ENCODE measurements around the gene DNAAF5. TPM values are rescaled to one million over a fixed set of nuclear protein-coding genes. Genes with fewer than 3 reads are reported as not detected.

The DNAAF5 gene
- total RNA-seq, 2 experiments from 2014 or later: 42.6 to 58.5 TPM

- H3K4me1 ChIP-seq (ENCODE audit: insufficient read depth, low read length, poor library complexity, severe bottlenecking): no peaks in the 10 kb centered on the region
- no peaks in the 10 kb centered on the region for H3K79me2 ChIP-seq (ENCODE audit: insufficient read depth, low read depth, low read length)
- no peaks in the 10 kb centered on the region for H3K9me2 ChIP-seq (ENCODE audit: insufficient read depth, low read length)
- peaks cover 26% of the 10 kb centered on the region; the same call in 1 of the 2 replicates for H3K9me3 ChIP-seq (ENCODE audit: low read length)
- POLR2A ChIA-PET: interaction anchor here (0.7 kb wide), 1 partner anchor 178 kb away, joined by 4 read pairs; no protein-coding TSS in a partner anchor
- H3K4me2 ChIP-seq (ENCODE audit: low read length): no peak overlapping the region
- intact Hi-C loops (cut with micrococcal nuclease; ENCODE audit: unreplicated experiment): no loop called here
- BruUV-seq (replicated peaks): no TSS peak
- H4K20me1 ChIP-seq (ENCODE audit: insufficient read depth, low read length): no peaks in the 10 kb centered on the region
- no peak for DNase-seq (ENCODE audit: low spot score)
- no peak overlapping the region for H3K4me3 ChIP-seq (ENCODE audit: low read depth, low read length, poor library complexity, severe bottlenecking)
- no peak overlapping the region for H2AFZ ChIP-seq (ENCODE audit: low read length)
- TF ChIP-seq EZH2phosphoT487 (IDR thresholded peaks at IDR 0.05; ENCODE audit: borderline replicate concordance, low read depth, low read length) (no peak), CTCF (conservative IDR thresholded peaks at IDR 0.05; ENCODE audit: low read length) (no peak)
- no peak overlapping the region for H3K27ac ChIP-seq (ENCODE audit: low read depth, low read length, poor library complexity, severe bottlenecking)
- CTCF ChIA-PET (ENCODE audit: unreplicated experiment): interaction anchor here (0.6 kb wide), 1 partner anchor 516 kb away, joined by 13 read pairs; no protein-coding TSS in a partner anchor
- H3K36me3 ChIP-seq (ENCODE audit: insufficient read depth, low read length): peaks cover 95% of the 10 kb centered on the region
These were observed 45.9 kb upstream of the DNAAF5 start for GRCh38 chr7:680411-681127.

- Histone ChIP-seq H3K4me2 (ENCODE audit: low read length) (no peak overlapping the region), H3K27ac (ENCODE audit: low read depth, low read length, poor library complexity, severe bottlenecking) (no peak overlapping the region), H3K4me1 (ENCODE audit: insufficient read depth, low read length, poor library complexity, severe bottlenecking) (no peaks in the 10 kb centered on the region), H2AFZ (ENCODE audit: low read length) (no peak overlapping the region), H3K36me3 (ENCODE audit: insufficient read depth, low read length) (peaks cover 91% of the 10 kb centered on the region), H3K9me2 (ENCODE audit: insufficient read depth, low read length) (no peaks in the 10 kb centered on the region), H3K79me2 (ENCODE audit: insufficient read depth, low read depth, low read length) (no peaks in the 10 kb centered on the region), H3K4me3 (ENCODE audit: low read depth, low read length, poor library complexity, severe bottlenecking) (no peak overlapping the region), H4K20me1 (ENCODE audit: insufficient read depth, low read length) (no peaks in the 10 kb centered on the region), H3K9me3 (ENCODE audit: low read length) (peaks cover 37% of the 10 kb centered on the region)
- BruUV-seq (replicated peaks): no TSS peak
- DNase-seq (ENCODE audit: low spot score): no peak
- ChIA-PET CTCF (ENCODE audit: unreplicated experiment) (no interaction called here), POLR2A (no interaction called here)
- no peak for TF ChIP-seq CTCF (conservative IDR thresholded peaks at IDR 0.05; ENCODE audit: low read length)
- no peak for TF ChIP-seq EZH2phosphoT487 (IDR thresholded peaks at IDR 0.05; ENCODE audit: borderline replicate concordance, low read depth, low read length)
- intact Hi-C loops (cut with micrococcal nuclease; ENCODE audit: unreplicated experiment): no loop called here
These were observed 44.8 kb upstream of the DNAAF5 start for GRCh38 chr7:681551-682307.

GRCh38 chr7:682810-683209 lies 43.7 kb upstream of the DNAAF5 start:
- TF ChIP-seq CTCF (conservative IDR thresholded peaks at IDR 0.05; ENCODE audit: low read length) (no peak), EZH2phosphoT487 (IDR thresholded peaks at IDR 0.05; ENCODE audit: borderline replicate concordance, low read depth, low read length) (no peak)
- H3K9me3 ChIP-seq (ENCODE audit: low read length): peaks cover 39% of the 10 kb centered on the region
- no peak overlapping the region for H3K27ac ChIP-seq (ENCODE audit: low read depth, low read length, poor library complexity, severe bottlenecking)
- H3K9me2 ChIP-seq (ENCODE audit: insufficient read depth, low read length): no peaks in the 10 kb centered on the region
- ChIA-PET CTCF (ENCODE audit: unreplicated experiment) (no interaction called here), POLR2A (no interaction called here)
- no peak for DNase-seq (ENCODE audit: low spot score)
- BruUV-seq (replicated peaks): no TSS peak
- H3K4me2 ChIP-seq (ENCODE audit: low read length): no peak overlapping the region
- H2AFZ ChIP-seq (ENCODE audit: low read length): no peak overlapping the region
- intact Hi-C loops (cut with micrococcal nuclease; ENCODE audit: unreplicated experiment): no loop called here
- no peaks in the 10 kb centered on the region for H3K4me1 ChIP-seq (ENCODE audit: insufficient read depth, low read length, poor library complexity, severe bottlenecking)
- H4K20me1 ChIP-seq (ENCODE audit: insufficient read depth, low read length): no peaks in the 10 kb centered on the region
- H3K36me3 ChIP-seq (ENCODE audit: insufficient read depth, low read length): peaks cover 85% of the 10 kb centered on the region
- no peaks in the 10 kb centered on the region for H3K79me2 ChIP-seq (ENCODE audit: insufficient read depth, low read depth, low read length)
- no peak overlapping the region for H3K4me3 ChIP-seq (ENCODE audit: low read depth, low read length, poor library complexity, severe bottlenecking)
